ENCODE measurements around the gene BOK.

BOK gene

GRCh38 chr2:241535871-241536655, 22.5 kb upstream of the BOK start:
- Histone ChIP-seq H3K9ac (ENCODE audit: low read depth, low read length, poor library complexity, severe bottlenecking) (no peak overlapping the region), H3K9me2 (replicated peaks; ENCODE audit: low read depth, low read length) (no peaks in the 10 kb centered on the region), H3K4me1 (ENCODE audit: insufficient read depth, low read length, poor library complexity, severe bottlenecking) (no peaks in the 10 kb centered on the region), H3K36me3 (ENCODE audit: insufficient read depth, low read length) (no peaks in the 10 kb centered on the region), H3K9me3 (ENCODE audit: insufficient read depth, low read depth, low read length) (no peaks in the 10 kb centered on the region), H3F3A (ENCODE audit: low read depth) (no peaks in the 10 kb centered on the region), H2AFZ (ENCODE audit: low read length) (no peak overlapping the region), H3K27me3 (ENCODE audit: insufficient read depth, low read length, poor library complexity, severe bottlenecking) (no peaks in the 10 kb centered on the region), H3K4me2 (ENCODE audit: low read depth, low read length, poor library complexity, severe bottlenecking) (no peak overlapping the region), H3K79me2 (ENCODE audit: insufficient read depth, low read length) (no peaks in the 10 kb centered on the region), H3K4me3 (ENCODE audit: low read length, poor library complexity, severe bottlenecking) (no peak overlapping the region), H4K20me1 (ENCODE audit: insufficient read depth, low read length, poor library complexity, severe bottlenecking) (no peaks in the 10 kb centered on the region)
- TF ChIP-seq CTCF (conservative IDR thresholded peaks at IDR 0.05; ENCODE audit: low read length) (no peak), EZH2phosphoT487 (IDR thresholded peaks at IDR 0.05; ENCODE audit: borderline replicate concordance) (no peak)

GRCh38 chr2:241538838-241539615, 19.5 kb upstream of the BOK start:
- Histone ChIP-seq H3K9me3 (ENCODE audit: insufficient read depth, low read depth, low read length) (no peaks in the 10 kb centered on the region), H3K4me2 (ENCODE audit: low read depth, low read length, poor library complexity, severe bottlenecking) (no peak overlapping the region), H4K20me1 (ENCODE audit: insufficient read depth, low read length, poor library complexity, severe bottlenecking) (no peaks in the 10 kb centered on the region), H3K27me3 (ENCODE audit: insufficient read depth, low read length, poor library complexity, severe bottlenecking) (no peaks in the 10 kb centered on the region), H3K9ac (ENCODE audit: low read depth, low read length, poor library complexity, severe bottlenecking) (no peak overlapping the region), H2AFZ (ENCODE audit: low read length) (no peak overlapping the region), H3F3A (ENCODE audit: low read depth) (no peaks in the 10 kb centered on the region), H3K79me2 (ENCODE audit: insufficient read depth, low read length) (no peaks in the 10 kb centered on the region), H3K9me2 (replicated peaks; ENCODE audit: low read depth, low read length) (no peaks in the 10 kb centered on the region), H3K4me1 (ENCODE audit: insufficient read depth, low read length, poor library complexity, severe bottlenecking) (no peaks in the 10 kb centered on the region), H3K36me3 (ENCODE audit: insufficient read depth, low read length) (no peaks in the 10 kb centered on the region), H3K4me3 (ENCODE audit: low read length, poor library complexity, severe bottlenecking) (no peak overlapping the region)
- TF ChIP-seq EZH2phosphoT487 (IDR thresholded peaks at IDR 0.05; ENCODE audit: borderline replicate concordance): no peak

GRCh38 chr2:241539616-241540374, 18.8 kb upstream of the BOK start:
- TF ChIP-seq CTCF (conservative IDR thresholded peaks at IDR 0.05; ENCODE audit: low read length) (no peak), EZH2phosphoT487 (IDR thresholded peaks at IDR 0.05; ENCODE audit: borderline replicate concordance) (no peak)
- no peaks in the 10 kb centered on the region for H3K4me1 ChIP-seq (ENCODE audit: insufficient read depth, low read length, poor library complexity, severe bottlenecking)
- H3K4me2 ChIP-seq (ENCODE audit: low read depth, low read length, poor library complexity, severe bottlenecking): no peak overlapping the region
- no peak overlapping the region for H2AFZ ChIP-seq (ENCODE audit: low read length)
- H3K4me3 ChIP-seq (ENCODE audit: low read length, poor library complexity, severe bottlenecking): no peak overlapping the region
- no peaks in the 10 kb centered on the region for H3K79me2 ChIP-seq (ENCODE audit: insufficient read depth, low read length)
- H3K9ac ChIP-seq (ENCODE audit: low read depth, low read length, poor library complexity, severe bottlenecking): no peak overlapping the region
- H3K27me3 ChIP-seq (ENCODE audit: insufficient read depth, low read length, poor library complexity, severe bottlenecking): no peaks in the 10 kb centered on the region
- H3F3A ChIP-seq (ENCODE audit: low read depth): no peaks in the 10 kb centered on the region
- H3K9me3 ChIP-seq (ENCODE audit: insufficient read depth, low read depth, low read length): no peaks in the 10 kb centered on the region
- no peaks in the 10 kb centered on the region for H4K20me1 ChIP-seq (ENCODE audit: insufficient read depth, low read length, poor library complexity, severe bottlenecking)
- no peaks in the 10 kb centered on the region for H3K9me2 ChIP-seq (replicated peaks; ENCODE audit: low read depth, low read length)
- H3K36me3 ChIP-seq (ENCODE audit: insufficient read depth, low read length): no peaks in the 10 kb centered on the region
